ENCODE measurements around the gene RPL27.
"Not testable (repeated sequence)": the region's sequence is repeated elsewhere in the genome, so short reads cannot be mapped to it uniquely, and the experiment has no call there.

The RPL27 gene

DNA sequence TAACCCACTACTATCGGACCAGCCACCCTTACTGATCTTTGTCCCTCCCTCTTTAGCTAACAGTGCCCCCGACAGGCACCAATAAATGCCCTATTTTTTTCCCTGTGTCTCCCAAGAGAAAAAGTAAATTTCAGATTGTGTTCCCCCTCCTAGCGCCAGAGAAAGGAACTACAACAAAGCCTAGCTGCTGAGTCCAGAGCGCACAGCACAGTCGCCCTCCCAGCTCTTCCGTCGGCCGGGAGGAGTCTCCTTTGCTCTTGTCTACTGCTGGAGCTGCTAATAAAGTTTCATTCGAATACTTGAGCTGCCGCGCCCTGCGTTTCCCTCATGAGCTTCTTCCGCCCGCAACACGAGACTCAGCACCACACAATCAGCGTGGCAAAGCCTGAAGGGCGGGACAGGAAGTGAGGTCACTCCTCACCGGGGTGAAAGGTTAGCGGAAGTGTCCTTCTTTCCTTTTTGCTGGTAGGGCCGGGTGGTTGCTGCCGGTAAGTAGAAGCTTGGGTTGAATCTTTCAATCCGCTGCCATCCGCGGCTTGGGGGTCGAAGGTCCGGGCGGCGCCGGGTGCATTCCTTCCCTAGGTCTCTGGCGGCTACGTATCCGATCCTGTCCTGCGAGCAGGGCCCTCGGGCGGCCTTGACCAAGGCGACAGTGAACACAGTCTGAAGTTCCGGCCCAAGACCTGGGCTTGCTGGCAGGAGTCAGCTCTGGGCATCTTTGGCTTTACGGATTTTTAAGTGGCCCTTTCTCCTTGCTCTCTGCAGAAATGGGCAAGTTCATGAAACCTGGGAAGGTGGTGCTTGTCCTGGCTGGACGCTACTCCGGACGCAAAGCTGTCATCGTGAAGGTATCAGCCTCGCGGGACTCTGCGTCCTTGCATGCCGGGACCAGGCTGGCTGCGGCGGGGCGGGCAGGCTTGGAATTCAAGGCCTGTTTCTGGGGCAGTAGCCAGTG, at the start of gene RPL27:
Gene RPL27 (plus strand): TSS at position 436 of the 955 bp plus-strand sequence. CDS start 332 bp downstream, at position 768.
- peak; percentile 98 for DNase-seq (ENCODE audit: low spot score)

DNA sequence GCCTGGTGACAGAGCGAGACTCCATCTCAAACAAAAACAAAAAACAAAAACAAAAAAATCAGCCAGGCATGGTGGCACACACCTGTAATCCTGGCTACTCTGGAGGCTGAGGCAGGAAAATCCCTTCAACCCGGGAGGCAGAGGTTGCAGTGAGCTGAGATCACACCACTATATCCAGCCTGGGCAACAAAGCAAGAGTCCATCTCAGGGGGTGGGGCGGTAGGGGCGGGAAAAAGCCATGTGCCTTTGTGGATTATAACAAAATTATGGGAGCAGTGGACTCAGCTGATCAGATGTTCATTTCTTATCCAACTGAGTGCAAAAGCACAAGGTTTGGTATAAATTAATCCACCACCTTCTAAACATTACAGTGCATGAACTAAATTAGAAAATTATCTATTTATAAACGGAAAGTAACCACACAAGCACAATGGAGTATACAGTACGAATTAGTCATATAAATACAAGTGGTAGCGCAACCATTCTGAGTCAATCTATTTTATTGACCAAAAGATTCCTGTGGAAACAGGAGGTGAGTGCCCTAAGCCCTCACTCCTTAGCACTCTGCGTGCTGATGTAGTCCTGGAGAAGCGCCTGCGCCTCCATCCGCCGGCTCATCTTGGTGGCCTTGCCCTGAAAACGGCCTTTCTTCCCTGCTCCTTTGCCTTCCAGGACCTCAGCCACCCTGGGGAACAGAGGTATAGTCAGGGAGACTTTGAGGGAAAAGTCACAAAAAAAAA, 48.0 kb upstream of the RPL27 start:
- DNase-seq (ENCODE audit: low spot score) = no peak

DNA sequence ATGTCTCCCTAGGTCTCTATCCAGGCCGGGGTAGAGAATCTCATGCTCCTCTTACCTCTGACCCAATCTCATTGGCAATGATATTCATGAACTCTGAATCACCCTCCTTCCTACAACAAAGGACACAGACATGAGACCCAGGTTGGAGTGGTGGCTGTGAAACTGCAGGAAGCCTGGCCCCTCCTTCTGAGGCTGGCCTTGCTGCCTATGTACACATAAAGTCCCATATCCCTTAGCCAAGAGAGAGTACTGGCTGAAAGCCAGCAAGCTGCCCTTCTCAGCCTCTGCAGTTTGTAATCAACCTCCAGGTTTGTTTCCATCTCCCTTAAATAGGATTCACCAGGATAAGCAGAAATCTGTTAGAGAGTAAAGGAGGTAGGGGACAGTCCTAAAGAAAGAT, 44.5 kb upstream of the RPL27 start:
- no peak for DNase-seq (ENCODE audit: low spot score)

DNA sequence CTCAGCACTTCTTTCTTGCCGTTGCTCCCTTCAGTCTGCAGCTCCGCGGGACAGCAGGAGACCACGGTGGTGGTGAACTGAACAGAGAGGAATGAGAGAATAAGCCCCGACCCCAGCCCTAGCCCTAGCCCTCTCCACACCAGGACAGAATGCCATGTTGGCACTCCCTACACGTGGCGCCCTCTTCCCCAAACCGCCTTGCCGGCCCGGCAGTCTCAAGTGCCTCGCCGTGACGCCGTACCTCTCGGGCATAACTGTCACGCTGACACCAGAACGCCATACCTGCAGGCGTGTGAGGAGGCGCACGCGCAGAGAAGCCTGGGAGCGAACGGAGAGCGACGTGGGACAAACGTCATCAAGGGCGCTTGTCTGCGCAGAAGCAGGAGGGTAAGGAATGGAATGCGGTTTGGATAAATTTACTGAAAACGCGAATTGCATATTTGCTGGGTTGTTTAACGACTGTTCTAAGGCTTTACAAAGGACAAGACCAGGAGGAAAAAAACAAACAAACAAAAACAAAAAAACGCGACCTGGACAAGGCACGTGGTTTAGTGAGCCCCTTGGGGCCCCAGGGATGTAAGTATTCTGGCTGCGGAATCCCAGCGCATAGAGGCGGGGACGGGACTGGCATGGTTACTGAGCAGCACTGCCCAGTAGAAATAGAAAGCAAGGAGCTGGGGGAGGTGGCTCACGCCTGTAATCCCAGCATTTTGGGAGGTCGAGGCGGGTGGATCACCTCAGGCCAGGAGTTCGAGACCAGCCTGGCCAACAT, 33.9 kb upstream of the RPL27 start, which contains the start of gene AARSD1:
Gene AARSD1 (minus strand): TSS at position 294 of the 772 bp plus-strand sequence. CDS start 14 bp downstream, at position 280.
- DNase-seq (ENCODE audit: low spot score) = peak; percentile 92

DNA sequence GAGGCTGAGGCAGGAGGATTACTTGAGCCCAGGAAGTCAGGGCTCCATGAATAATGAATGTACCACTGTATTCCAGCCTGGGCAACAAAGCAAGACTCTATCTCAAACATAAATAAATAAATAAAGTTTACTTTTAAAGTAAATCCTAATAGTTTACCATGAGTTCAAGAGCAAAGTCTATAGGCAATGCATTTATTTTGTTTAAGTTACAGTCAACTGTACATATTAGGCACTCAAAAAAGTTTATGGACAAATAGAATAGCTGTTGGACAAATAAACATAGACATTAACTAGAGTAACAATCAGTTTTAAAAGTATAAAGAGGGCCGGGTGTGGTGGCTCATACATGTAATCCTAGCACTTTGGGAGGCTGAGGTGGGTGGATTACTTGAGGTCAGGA, 30.3 kb upstream of the RPL27 start:
- DNase-seq (ENCODE audit: low spot score) = no peak

DNA sequence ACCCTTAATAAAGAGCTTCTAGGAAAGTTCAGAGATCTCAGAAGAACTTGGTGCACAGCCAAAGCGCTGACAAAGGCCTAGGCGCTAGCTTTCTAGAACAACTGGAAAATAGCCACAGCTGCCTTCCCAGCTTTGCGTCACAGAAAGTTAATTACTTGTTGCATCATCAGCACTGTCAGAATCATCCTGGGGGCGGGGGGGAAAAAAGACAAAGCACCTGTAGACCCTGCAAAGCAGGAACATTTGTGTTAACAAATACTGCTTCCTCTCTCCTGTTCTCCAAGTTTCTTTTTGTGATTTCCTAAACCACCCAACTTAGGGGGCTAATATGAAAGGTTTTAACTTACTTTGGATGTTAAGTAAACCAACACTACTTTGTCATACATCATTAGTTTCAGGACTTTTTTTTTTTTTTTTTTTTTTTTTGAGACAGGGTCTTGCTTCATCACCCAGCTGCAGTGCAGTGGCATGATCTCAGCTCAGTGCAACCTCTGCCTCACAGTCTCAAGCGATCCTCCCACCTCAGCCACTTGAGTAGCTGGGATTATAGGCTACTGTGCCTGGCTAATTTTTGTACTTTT, 29.1 kb upstream of the RPL27 start:
- no peak for DNase-seq (ENCODE audit: low spot score)

DNA sequence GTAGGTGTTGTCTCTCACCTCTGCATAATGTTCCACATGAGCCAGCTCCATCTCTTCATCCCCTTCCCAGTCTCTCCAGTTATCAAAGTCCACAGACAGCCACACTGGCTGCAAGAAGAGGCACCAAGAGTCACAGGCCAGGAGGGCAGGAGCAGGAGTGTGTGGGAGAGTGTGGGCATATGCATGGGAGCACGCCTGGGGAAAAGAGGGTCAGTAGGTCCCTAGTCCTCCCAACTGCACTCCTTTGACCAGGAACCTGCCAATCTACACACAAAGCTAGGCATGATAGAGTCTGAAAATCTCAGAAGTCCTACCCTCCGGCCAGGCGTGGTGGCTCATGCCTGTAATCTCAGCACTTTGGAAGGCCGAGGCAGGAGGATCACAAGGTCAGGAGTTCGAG, 26.6 kb upstream of the RPL27 start:
- DNase-seq (ENCODE audit: low spot score) = no peak

DNA sequence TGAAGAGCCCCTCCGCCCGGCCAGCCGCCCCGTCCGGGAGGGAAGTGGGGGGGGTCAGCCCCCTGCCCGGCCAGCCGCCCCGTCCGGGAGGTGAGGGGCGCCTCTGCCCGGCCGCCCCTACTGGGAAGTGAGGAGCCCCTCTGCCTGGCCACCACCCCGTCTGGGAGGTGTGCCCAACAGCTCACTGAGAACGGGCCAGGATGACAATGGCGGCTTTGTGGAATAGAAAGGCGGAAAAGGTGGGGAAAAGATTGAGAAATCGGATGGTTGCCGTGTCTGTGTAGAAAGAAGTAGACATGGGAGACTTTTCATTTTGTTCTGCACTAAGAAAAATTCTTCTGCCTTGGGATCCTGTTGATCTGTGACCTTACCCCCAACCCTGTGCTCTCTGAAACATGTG, 24.9 kb upstream of the RPL27 start:
- DNase-seq (ENCODE audit: low spot score) = not testable (repeated sequence)

DNA sequence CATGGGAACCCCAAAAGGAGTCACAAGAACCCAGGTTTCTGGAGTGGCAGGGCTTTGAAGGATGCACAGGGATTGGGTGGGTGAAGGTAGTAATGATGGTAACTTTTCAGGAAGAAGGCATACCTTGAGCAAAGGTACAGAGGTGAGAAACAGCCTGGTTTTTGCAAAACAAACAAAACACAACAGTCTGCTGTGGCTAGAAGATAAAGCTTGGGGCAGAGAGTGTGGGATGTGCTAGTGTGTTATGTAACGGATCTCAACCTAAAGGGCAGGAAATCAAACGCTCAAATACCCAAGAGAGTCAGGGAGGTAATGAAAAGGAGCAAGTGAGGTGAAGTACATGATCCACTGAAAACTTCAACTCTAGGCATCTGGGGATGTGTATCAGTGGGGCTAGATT, 23.0 kb upstream of the RPL27 start:
- no peak for DNase-seq (ENCODE audit: low spot score)

DNA sequence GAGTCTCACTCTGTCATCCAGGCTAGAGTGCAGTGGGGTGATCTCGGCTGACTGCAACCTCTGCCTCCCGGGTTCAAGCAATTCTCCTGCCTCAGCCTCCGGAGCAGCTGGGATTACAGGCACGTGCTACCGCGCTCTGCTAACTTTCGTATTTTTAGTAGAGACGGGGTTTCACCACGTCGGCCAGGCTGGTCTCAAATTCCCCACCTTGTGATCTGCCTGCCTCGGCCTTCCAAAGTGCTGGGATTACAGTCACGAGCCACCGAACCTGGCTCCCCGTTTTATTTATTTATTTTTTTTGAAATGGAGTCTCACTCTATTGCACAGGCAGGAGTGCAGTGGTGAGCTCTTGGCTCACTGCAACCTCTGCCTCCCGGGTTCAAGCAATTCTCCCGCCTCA, 22.5 kb upstream of the RPL27 start:
- not testable (repeated sequence) for DNase-seq (ENCODE audit: low spot score)

DNA sequence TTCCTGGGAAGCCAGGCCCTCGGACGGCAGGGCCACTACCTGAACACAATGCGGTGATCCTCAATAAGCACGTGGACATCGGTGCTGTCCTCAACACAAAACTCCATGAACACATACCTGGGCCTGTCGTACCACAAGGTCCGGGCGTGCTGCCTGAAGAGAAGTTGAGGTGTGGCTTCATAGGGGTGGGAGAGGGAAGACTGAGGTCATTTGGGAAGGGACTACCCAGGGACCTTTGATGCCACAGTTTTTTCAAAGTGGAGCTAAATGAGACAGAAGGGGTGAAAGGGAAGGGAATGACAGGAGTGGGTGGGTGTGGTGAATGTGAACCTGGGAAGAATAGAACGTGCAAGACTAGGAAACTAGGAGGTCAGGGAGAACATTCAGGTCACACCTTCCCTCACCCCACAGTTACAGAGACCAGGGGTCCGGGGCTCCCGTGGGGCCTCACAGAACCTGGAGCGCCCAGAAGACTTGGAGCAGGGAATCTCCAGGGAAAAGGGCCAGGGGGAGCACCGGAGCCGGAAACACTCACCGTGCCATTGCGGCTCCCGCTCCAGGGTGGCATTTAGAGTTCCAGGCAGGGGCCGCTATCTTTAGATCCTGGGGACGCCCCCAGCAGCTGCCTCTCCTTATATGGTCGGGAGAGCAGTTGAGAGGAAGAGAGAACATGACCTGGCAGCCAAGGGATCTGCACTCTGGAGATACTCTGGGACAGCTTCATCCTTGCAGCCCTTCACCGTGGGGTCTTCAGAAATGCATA, 18.5 kb upstream of the RPL27 start, which contains the start of gene PTGES3L:
Gene PTGES3L (minus strand): TSS at position 570 of the 763 bp plus-strand sequence. CDS start 27 bp downstream, at position 543.
- no peak for DNase-seq (ENCODE audit: low spot score)

DNA sequence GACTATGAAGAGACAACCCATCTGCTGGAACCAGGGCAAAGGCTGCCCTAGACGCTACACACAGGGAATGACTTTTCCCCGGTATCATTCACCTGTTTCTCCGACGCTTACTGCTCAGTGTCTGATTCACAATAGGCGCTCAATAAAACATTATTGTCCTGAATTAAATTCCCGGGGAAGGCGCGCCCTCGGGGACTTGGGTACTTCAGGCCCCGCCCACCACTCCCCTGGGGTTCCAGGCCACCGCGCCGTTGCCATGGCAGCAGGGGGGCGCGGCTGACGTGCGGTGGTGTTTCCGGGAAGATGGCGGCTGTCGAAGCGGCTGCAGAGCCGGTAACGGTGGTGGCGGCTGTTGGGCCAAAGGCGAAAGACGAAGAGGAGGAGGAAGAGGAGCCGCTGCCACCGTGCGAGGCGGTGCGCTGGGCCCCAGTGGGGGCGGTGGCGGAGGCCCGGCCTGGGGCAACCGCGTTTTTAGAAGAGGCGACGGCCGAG, 17.9 kb upstream of the RPL27 start, which contains the start of gene RUNDC1:
Gene RUNDC1 (plus strand): TSS at position 292 of the 492 bp plus-strand sequence. CDS start 12 bp downstream, at position 304.
- peak; percentile 92 for DNase-seq (ENCODE audit: low spot score)

DNA sequence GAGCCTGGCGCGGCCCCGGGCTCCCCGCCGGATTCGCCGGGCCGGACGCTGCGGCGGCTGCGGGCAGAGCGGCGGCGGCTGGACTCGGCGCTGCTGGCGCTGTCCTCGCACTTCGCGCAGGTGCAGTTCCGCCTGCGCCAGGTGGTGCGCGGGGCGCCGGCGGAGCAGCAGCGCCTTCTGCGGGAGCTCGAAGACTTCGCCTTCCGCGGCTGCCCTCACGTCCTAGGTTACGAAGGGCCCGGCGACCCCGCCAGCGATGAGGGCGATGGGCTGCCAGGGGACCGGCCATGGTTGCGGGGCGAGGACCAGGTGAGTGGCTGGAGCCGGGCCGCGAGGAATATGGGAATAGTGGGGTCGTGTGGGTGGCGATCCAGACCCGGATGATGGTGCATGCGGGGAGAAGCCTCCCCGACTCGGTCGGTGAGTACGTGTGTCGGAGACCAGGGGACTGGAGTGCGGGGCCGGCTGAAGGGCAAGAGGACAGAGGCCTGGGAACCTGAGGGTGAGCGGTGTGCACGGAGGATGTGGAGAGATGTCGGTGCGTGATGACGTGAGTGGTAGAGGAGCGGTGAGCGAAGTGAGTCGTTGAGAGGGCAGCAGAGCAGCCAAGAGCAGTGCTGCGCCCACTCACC, 17.3 kb upstream of the RPL27 start:
- peak; percentile 71 for DNase-seq (ENCODE audit: low spot score)

DNA sequence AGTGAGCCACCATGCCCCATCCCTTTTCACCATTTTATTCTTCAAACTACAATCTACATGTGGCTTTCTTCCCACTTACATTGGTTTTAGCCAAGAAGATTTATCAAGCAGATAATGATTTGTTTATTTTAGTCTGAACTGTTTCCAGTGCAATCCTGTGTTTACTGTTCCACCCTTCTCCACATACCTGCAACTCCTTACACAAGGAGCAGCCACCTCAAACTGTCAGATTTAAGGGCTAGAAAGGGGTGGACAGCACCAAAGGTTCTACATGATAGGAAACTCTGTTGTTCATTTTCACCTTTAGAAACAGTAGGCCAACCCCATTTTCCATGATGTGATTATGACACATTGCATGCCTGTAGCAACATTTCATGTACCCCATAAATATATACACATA, 16.0 kb upstream of the RPL27 start:
- no peak for DNase-seq (ENCODE audit: low spot score)

DNA sequence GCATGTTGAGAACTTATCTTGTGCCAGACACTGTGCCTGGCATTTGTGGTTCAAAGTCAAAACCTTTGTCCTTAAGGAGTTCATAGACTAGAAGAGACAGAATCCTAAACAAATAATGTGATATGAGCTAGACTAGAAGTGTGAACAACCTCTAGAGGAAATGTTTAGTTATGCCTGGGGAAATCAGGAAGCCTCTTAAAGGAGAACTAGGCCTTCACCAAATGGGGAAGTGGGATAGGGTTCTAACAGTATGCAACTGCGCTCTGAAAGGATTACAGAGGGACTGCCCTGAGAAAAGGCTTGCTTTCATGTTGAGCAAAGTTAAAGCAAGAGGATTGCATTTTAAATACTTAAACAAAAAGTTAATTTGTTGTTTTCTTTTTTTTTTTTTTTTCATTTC, 13.0 kb upstream of the RPL27 start:
- peak; percentile 3 for DNase-seq (ENCODE audit: low spot score)

DNA sequence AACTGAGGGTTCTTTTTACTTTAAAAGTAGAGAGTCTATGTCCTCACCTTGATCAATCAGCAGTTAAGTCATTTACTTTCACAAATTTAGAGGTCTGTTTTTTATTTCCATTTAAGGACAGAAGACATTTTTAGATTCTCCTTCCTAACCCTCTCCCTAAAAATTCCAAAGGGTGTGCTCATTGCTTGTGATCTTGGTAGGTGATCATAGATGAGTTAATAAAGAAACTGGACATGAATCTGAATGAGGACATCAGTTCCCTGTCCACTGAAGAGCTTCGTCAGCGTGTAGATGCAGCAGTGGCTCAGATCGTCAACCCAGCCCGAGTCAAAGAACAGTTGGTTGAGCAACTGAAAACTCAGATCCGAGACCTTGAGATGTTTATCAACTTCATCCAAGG, 9.1 kb upstream of the RPL27 start:
- no peak for DNase-seq (ENCODE audit: low spot score)

DNA sequence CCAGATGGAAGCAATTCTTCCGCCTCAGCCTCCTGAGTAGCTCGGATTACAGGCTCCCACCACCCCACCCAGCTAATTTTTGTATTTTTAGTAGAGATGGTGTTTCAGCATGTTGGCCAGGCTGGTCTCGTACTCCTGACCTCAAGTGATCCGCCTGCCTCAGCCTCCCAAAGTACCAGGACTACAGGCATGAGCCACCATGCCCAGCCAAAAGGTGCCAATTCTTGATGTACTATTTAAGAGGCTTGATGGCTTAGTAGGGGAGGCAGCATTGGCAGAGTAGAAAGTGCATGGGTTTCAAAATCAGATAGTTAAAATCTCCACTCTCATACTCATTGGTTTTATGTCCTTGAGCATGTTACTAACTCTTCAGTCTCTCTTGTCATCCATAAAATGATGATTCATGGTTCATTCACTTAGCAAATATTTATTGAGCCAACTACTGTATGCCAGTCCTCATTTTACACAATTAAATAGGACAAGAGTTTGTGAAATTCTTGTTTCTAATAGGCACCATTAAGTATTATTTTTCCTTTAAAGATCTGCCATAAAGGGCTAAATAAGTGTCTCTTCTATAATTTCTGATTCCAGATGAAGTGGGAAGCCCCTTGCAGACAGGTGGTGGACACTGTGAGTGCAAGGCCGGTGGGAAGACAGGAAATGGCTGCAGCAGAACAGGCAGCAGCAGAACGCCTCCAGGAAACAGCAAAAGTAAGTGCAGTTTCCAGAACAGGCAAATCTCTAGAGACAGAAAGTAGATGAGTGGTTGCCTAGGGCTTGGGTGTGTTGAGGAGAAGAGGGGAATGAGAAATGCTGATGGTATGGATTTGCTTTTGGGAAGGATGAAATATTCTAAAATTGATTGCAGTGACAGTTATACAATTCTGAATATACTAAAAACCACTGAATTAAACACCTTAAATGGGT, 8.2 kb upstream of the RPL27 start:
- DNase-seq (ENCODE audit: low spot score) = no peak

DNA sequence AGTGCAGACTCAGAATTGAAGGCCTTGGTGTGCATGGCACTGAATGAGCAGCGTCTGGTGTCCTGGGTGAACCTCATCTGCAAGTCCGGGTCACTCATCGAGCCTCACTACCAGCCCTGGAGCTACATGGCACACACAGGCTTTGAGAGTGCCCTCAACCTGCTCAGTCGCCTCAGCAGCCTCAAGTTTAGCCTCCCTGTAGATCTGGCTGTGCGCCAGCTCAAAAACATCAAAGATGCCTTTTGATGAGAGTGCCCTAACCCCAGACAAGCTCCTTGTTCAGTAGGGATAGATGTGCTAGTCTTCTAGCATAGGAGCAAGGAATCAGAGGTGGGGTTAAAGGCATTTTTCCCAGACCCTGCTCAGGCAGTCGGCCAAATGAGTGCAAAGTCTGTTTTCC, 6.7 kb upstream of the RPL27 start:
- no peak for DNase-seq (ENCODE audit: low spot score)

DNA sequence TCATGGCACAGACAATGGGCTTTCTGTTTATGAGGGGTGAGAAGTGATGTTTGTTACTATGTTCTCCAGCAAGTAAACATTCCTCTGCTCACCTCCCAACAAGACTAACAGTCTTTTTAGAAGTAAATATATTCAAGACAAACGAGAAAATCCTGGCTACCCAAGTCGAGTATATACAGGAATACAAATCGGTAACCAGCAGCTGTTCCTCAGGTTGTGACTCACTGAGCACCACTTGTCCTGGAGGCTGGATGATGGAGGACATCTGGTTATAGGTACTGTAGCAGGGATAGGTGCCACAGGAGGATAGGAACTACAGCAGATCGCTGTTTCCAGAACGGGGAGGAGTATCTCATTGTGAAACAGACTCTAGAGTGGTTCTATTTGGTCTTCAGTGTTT, 5.3 kb upstream of the RPL27 start:
- DNase-seq (ENCODE audit: low spot score) = no peak

Data from hematopoietic multipotent progenitor cell treated with erythropoietin and hydrocortisone succinate and interleukin-3 and kit ligand, for 17 days (in vitro differentiated cells).